Left renal pelvis (tissue), 4 donors: ENCODE results near the gene IL11. TPM values are rescaled to one million over a fixed set of nuclear protein-coding genes. Genes with fewer than 3 reads are reported as not detected.

Source experiments
- DNase-seq, 4 donors: peaks; one replicate each; pipeline ENCODE4 v3.0.0-alpha.2; 2013; ENCODE audit warnings: low read depth in 4 of 4, low spot score in 3 of 4
- polyA plus RNA-seq, 4 donors: library from polyadenylated mRNA; unstranded; fragments of 120-200 nt; gene quantifications; one replicate each; pipeline ENCODE4 v1.2.1, GENCODE V29; 2013; ENCODE audit not compliant: insufficient read length in 4 of 4

The IL11 gene
- polyA plus RNA-seq, 4 donors: 0.79 to 1.7 (median 1.1) TPM

- DNase-seq: no peak
Observed at GRCh38 chr19:55353803-55354697, 16.2 kb downstream of the IL11 start.

- no peak for DNase-seq
Observed at GRCh38 chr19:55353356-55353802, 16.9 kb downstream of the IL11 start.

GRCh38 chr19:55352549-55353145 is 17.6 kb downstream of the IL11 start:
- no peak for DNase-seq

- no peak for DNase-seq
Observed at GRCh38 chr19:55352040-55352439, 18.2 kb downstream of the IL11 start.

- no peak for DNase-seq
Observed at GRCh38 chr19:55350620-55351315, 19.5 kb downstream of the IL11 start.

GRCh38 chr19:55348317-55349034 is 21.8 kb downstream of the IL11 start:
- no peak for DNase-seq

- no peak for DNase-seq
Observed at GRCh38 chr19:55347442-55348009, 22.7 kb downstream of the IL11 start.

- DNase-seq: no peak
Observed at GRCh38 chr19:55346725-55347441, 23.4 kb downstream of the IL11 start.

- no peak for DNase-seq
Observed at GRCh38 chr19:55345818-55346724, 24.2 kb downstream of the IL11 start.

- DNase-seq: no peak
Observed at GRCh38 chr19:55345101-55345817, 25.0 kb downstream of the IL11 start.

- DNase-seq: no peak
Observed at GRCh38 chr19:55344444-55344843, 25.8 kb downstream of the IL11 start.

- no peak for DNase-seq
Observed at GRCh38 chr19:55341595-55342531, 28.4 kb downstream of the IL11 start.

GRCh38 chr19:55341171-55341588 is 29.1 kb downstream of the IL11 start:
- DNase-seq: no peak

- DNase-seq: no peak
Observed at GRCh38 chr19:55340784-55341147, 29.5 kb downstream of the IL11 start.

- DNase-seq: no peak
Observed at GRCh38 chr19:55339889-55340783, 30.1 kb downstream of the IL11 start.
